HG03139 (cell line): ENCODE results near the gene STAT4.

Experiments used
- ATAC-seq: cut with Tn5 transposase; IDR thresholded peaks from one replicate; pipeline ENCODE4 v1.9.1; 2021; ENCODE audit not compliant: unreplicated experiment

STAT4 gene

GRCh38 chr2:191150600-191151330 is at the start of gene STAT4:
TSS of gene STAT4 (minus strand) at chr2:191150994. CDS start at chr2:191148203, 2,791 bp downstream.
- ATAC-seq = peak; percentile 86

GRCh38 chr2:191199929-191200512 is 49.2 kb upstream of the STAT4 start:
- ATAC-seq = no peak

- no peak for ATAC-seq
Measured at GRCh38 chr2:191198271-191198670, 47.5 kb upstream of the STAT4 start.

DNA sequence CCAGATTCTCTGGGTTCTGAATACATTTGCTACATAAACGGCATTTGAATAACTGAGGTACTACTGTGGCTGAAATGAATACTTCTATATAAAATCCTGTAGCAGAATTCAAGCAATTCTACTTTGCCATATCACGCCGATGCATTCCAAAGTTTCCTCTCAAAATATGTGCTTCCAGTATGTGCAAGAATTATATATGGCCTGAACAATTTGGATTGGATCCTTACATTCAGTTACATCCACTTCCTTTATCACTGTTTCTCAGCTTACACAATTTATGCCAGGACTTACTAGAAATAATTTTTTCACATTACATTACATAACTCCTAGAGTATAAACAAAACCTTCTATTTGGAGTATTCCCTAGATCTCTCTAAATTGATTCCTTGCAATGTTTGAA is 46.3 kb upstream of the STAT4 start:
- ATAC-seq = no peak

- ATAC-seq = no peak
Measured at GRCh38 chr2:191195021-191195420, 44.2 kb upstream of the STAT4 start.

- ATAC-seq = no peak
Measured at GRCh38 chr2:191190861-191191552, 40.2 kb upstream of the STAT4 start.

DNA sequence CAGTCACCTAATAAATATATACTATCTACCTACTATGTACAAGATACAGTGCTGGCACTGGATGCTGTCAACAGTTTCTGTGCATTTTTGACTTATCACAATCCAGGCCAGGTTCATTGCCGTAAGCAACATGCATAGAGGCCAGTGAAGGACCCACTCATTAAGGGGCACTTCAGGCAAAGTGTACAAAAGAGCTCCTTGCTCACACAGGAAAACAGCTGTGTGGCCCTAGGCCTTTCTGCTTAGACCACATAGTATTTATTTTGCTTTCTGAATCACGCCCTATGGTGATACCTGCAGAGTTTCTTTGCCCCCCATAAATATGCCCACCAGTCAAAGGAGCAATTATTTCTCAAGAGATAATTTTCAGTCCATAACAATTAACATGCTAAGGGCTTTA is 39.6 kb upstream of the STAT4 start:
- ATAC-seq = no peak

DNA sequence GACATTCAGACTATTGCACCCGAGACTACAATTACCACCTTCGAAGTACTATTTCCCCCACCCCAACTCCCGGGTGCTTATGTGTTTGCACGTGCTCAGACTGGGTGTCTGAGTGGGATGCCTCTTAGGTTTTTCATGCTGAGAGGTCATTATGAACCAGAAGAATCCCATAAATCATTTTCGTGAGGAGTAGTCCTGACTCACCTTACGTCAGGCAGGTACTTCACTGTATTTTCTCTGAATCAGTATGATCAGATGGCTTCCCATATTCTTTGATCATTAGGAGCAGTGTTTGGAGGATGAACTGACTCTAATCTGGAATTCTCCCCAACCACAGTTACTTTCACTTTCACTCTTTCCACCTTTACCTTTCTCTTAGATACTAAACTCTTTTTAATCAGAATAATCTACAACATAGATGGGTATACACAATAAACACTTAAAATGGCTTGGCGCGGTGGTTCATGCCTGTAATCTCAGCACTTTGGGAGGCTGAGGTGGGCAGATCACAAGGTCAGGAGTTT is 38.4 kb upstream of the STAT4 start:
- no peak for ATAC-seq

GRCh38 chr2:191188550-191189093 is 37.8 kb upstream of the STAT4 start:
- ATAC-seq = no peak

DNA sequence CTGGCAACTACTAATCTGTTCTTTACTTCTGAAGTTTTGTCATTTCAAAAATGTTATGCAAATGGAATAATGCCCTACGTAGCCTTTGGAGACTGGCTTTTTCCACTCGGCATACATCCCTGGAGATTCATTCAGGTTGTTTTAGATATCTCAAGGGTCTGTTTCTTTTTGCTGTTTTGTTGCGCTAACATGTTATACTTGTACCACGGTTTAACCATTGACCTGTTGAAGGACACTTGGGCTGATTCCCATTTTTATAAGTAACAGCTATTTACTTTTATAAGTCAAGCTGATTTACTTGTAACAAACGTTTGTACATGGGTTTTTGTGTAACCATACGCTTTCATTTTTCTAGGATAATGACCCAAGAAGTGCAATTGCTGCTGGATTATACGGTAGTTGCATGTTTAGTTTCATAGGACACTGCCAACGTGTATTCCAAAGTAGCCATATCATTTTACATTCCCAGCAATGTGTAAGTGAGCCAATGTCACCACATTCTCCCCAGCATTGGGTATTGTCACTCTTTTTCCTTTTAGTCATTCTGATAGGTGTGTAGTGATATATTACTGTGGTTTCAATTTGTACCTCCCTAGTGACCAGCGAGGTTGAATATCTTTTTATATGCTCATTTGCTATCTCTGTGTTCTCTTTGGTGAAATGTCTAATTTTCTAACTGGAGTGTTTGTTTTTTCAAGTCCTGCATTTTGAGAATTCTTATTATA is 36.5 kb upstream of the STAT4 start:
- no peak for ATAC-seq

DNA sequence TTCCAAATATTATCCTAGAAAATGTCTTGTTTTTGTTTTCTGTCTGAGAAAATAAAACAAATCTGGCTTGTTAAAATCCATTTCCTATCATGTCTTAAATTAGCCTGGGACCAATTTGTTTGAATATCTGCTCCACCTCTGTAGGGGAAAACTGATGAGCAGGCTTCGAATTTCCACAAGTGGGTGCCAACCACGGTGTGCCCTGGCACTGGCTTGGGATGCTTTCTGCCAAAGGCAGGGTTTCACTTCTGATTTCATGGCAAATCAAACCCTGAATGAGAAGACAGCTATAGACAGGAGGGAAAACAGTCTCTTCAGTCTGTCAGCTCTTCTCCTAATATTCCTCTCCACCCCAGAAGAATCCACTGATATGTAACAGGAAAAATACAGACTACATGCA is 33.7 kb upstream of the STAT4 start:
- ATAC-seq = no peak

- ATAC-seq = no peak
Measured at GRCh38 chr2:191183516-191183915, 32.7 kb upstream of the STAT4 start.

- ATAC-seq = no peak
Measured at GRCh38 chr2:191183081-191183480, 32.3 kb upstream of the STAT4 start.

GRCh38 chr2:191180713-191181112 is 29.9 kb upstream of the STAT4 start:
- no peak for ATAC-seq

- no peak for ATAC-seq
Measured at GRCh38 chr2:191180276-191180675, 29.5 kb upstream of the STAT4 start.

GRCh38 chr2:191178806-191179514 is 28.2 kb upstream of the STAT4 start:
- ATAC-seq = no peak

GRCh38 chr2:191177751-191178736 is 27.2 kb upstream of the STAT4 start:
- no peak for ATAC-seq

GRCh38 chr2:191176801-191177438 is 26.1 kb upstream of the STAT4 start:
- ATAC-seq = no peak

DNA sequence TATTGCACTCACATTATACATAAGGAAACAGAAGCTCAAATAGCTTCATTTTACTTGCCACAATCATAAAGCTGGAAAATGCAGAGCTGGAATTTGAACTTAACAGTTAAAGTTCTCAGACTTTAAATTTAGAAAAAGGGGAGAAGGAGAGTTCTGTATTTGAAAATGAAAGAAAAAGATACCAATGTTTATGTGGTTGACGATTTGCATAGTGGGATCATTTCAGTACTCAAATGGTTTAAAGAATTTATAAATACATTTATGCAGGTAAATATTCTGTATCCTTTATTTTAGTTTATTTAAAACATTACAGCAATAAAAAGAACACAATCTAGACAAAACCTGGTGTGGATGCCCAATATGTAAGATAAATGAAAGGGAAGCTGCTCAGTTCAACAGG is 25.5 kb upstream of the STAT4 start:
- ATAC-seq = no peak
